GM19238 (cell line): ENCODE measurements around the gene TMEM41B.
A peak's percentile ranks its signal among the peaks of the same experiment; 100 is the strongest.

ENCODE experiments used
- DNase-seq: peaks from one replicate; pipeline ENCODE4 v3.0.0; 2011; ENCODE audit warnings: low spot score; ENCODE audit not compliant: insufficient read length

Gene TMEM41B

GRCh38 chr11:9310485-9311090 is 3.8 kb downstream of the TMEM41B start:
- no peak for DNase-seq

- no peak for DNase-seq
These were observed 10.2 kb downstream of the TMEM41B start for GRCh38 chr11:9304178-9304577.

GRCh38 chr11:9302448-9302847 is 11.9 kb downstream of the TMEM41B start:
- no peak for DNase-seq

DNA sequence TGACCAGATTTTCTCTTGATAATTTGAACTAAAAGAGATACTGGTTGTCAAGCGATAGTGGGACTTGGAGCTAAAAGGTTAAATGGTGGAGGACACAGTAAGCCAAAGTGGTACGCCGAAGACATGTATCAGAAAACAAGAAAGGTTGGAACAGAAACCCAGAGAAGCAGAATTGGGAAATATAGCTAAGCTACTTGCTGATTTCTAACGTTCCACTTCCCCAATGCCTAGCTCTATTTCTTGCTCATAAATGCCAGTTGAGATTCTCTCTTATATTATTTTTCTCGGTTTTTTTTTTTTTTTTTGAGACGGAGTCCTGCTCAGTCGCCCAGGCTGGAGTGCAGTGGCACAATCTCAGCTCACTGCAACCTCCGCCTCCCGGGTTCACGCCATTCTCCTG is 12.7 kb downstream of the TMEM41B start:
- DNase-seq: no peak

- no peak for DNase-seq
These were observed 20.7 kb downstream of the TMEM41B start for GRCh38 chr11:9293646-9294045.

DNA sequence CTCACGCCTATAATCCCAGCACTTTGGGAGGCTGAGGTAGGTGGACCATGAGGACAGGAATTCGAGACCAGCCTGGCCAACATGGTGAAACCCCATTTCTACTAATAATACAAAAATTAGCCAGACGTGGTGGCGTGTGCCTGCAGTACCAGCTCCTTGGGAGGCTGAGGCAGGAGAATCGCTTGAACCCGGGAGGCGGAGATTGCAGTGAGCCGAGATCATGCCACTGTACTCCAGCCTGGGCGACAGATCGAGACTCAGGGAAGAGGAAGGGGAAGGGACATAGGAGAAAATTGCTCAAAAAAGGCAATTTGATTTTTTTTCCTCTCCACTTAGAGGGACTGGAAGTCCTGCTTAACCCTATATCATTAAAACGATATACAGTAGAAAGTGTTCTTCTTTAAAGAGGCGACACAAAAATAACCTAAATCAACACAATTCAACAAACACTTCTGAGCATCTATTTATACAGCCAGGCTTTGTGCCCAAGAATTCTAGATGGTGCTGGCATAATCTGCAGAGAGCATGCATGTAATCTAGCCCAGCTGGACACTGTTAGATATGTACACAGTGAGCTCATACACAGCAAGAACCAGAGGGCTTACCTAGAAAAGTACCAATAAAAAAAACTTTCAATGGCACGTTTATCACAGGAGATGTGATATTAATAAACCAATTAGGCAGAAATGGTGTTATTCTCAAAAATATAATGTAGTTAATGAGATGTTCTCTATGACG is 28.4 kb downstream of the TMEM41B start:
- DNase-seq: no peak

DNA sequence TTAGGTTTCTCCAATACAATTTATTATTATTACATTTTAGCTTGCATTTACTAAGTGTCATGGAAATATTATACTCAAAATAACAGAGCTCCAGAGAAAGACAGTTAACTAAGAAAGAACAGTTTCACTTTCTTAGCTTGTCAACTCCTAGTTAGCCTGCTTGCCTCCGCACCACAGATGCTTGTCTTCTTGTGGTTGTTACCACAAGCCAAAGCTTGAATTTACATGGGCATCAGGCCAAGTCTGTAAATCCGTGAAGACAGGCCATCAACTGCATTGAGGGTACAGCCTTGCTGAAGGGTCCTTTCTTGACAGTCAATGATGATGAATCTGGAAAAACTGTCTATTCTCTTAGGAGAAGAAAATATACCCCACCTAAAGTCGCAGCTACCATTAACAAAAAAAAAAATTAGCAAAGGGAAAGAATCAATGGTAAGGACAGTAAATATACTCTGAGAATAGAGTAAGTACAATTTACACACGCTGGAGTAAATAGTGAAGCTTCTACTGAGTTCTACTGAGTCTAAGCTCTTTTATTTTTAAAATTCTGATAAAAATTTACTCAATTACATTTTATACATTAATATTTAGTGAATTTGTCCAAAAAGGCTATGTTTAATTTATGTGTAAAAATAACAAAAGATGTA is 33.6 kb downstream of the TMEM41B start:
- no peak for DNase-seq

- DNase-seq: no peak
These were observed 37.2 kb downstream of the TMEM41B start for GRCh38 chr11:9277176-9277575.

DNA sequence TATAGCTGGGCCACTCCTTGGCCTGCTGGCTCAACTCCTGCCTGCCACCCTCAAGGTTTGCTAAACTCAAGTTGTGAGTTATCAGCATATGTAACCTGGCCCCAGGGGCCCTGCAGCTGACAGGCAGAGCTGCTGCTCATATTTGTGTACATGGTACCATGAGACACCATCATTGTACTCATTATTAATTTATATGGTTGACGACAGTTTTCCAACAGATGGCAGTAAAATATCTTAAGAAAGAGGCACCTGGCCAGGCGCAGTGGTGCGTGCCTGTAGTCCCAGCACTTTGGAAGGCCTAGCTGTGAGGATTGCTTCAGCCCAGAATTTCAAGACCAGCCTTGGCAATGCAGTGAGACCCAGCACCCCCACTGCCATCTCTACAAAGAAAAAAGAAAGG is 37.8 kb downstream of the TMEM41B start:
- no peak for DNase-seq

GRCh38 chr11:9274499-9275258 is 39.7 kb downstream of the TMEM41B start:
- no peak for DNase-seq

- DNase-seq: no peak
These were observed 40.7 kb downstream of the TMEM41B start for GRCh38 chr11:9273376-9274336.

- DNase-seq: no peak
These were observed 44.8 kb downstream of the TMEM41B start for GRCh38 chr11:9269492-9270013.

DNA sequence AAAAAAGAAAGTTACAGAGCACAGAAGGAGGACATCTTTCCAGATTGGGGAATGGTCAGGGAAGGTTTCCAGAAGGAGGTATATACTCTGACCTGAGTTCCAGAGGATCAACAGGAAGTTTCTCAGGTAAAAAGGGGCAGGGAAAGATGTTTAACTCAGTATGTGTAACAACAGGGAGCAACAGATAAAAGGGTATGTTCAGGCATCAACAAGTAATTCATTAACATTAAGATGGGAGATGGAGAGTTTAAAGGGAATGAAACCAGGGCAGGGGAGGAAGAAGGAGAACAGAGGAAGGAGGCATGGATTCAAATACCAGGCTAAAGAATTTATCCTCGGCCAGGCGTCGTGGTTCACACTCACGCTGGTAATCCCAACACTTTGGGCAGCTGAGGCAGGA is 46.7 kb downstream of the TMEM41B start:
- DNase-seq: no peak

DNA sequence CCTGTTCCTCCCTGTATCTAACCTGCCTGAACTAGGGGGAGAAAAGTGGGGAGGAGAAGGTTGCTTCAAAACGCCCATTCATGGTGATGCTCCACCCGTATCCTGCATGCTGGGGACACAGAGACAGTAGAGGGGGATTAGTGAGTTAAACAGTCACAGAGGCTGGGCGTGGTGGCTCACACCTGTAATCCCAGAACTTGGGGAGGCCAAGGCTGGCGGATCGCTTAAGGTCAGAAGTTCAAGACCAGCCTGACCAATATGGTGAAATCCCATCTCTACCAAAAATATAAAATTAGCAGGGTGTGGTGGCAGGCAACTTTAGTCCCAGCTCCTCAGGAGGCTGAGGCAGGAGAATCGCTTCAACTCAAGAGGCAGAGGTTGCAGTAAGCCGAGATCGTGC is 47.5 kb downstream of the TMEM41B start:
- no peak for DNase-seq

- DNase-seq: no peak
These were observed 48.2 kb downstream of the TMEM41B start for GRCh38 chr11:9266132-9266736.

DNA sequence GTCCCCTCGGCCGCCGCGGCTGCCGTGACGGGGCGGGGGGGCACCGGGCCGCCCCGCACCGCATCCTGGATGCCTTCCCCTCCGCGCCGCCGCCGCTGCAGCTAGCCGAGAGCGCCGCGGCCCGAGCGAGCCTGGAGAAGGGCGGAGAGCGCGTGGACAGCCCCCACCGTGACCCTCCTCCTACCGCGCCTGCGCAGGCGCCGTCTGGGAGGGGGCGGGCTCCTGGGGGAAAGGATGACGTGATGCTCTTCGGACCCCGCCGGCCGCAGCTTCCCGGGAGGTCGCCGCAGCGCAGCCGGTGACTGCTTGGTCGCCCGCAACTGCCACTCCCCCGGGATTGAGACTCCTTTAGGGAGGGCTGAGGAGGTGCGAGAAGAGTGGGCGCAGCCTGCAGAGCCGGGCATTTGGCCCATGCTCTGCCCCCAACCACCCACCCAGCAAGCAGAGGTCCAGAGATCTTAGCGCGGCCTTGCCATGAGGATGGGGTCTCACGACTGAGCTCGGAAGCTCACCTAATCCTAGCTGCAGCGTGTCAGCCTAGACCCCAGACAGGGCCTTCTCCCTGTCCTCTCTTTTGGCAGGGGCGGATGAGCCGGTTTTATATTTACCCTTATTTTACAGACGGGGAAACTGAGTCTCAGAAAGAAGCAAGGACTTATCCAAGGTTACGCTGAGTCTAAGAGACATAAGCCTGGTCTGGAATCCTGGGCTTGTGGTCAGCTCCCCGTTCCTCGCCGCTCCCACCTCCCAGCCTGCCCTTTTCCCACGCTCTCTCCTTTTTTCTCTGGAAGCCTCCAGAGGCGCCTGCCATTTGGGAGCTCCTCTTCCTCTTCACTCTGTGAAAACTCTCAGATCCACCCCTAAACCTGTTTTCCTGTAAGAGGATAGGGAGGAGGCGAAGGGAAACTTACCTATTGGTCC is 48.9 kb downstream of the TMEM41B start, which contains the start of gene DENND5A:
DENND5A (minus strand) TSS at position 140 of the 921 bp plus-strand sequence. CDS start 281 bp downstream, outside the sequence.
- peak; percentile 79 for DNase-seq

DNA sequence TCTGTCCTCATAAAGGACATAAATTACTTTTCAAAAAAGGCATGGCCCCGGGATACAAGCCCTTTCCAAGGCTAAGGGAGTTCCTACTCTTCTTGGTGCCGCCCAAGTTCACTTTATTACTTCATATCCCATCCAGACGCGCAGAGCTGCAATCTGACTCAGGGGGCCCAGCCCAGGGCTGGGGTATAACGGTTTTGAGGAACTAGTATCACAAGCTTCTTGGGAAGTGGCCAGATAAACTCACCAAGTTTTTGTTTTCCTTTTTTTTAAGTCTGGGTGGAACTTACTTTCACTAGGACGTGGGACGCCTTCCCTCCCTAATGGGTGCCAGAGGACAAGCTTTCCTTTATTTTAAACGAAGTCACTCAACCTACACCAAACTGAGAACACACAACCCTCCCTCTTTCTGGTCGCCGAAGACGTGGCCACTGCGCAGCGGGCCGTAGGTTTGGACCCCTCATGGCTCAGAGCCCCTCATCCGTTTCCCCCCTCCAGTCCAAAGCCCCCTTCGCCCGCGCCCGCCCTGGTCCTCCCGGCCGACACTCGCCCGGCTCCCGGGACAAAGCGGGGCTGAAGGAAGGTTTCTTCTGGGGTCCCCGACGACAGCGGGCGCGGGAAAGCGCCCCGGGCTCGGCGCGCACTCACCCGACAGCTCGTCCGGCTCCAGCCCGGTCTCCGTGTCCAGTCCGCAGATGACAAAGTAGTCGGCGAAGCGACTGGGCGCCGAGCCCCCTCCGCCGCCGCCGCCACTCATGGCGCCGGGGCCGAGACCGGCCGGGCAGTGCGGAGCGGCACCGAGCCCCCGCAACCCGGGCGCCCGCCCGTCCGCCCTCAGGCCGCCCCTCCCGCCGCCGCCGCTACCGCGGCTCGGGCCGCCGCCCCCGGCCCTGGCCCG is 49.8 kb downstream of the TMEM41B start:
- DNase-seq: no peak

DNA sequence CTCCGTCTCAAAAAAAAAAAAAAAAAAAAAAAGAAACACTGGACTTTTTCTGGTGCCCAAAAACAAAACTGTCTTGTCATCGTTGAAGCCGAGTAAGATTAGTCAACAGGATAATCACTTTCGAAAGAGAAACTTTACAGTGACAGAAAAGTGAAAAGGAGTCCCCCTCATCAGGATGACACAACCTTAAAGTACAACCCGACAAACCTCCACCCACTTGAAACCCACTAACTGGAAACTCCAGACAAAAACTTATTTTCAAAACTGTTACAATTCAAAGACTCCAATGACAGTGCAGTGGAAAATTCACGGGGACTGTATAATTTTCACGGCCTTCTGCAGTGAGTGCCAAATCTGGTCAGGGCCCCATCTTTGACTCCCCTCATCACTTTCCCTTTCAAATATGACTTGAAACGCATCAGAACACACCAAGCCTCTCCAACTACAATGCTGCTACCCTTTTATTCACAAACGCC is 50.5 kb downstream of the TMEM41B start:
- peak; percentile 63 for DNase-seq
